ENCODE data around the gene PRPF6. TPM values are rescaled to one million over a fixed set of nuclear protein-coding genes. Genes with fewer than 3 reads are reported as not detected.
A peak's percentile ranks its signal among the peaks of the same experiment; 100 is the strongest.

Gene PRPF6
- total and polyA plus RNA-seq, 2 of the 13 experiments (the other 11 are each of a cell fraction or from before 2014, with no cell fraction given): 63.7 to 101 TPM

GRCh38 chr20:64024141-64024990, 43.4 kb downstream of the PRPF6 start (continued):
- TF ChIP-seq ZNF276 (CRISPR knock-in tag; IDR thresholded peaks at IDR 0.05; ENCODE audit: low read depth): peak; percentile 91
- TF ChIP-seq STAT5B (CRISPR knock-in tag; IDR thresholded peaks at IDR 0.05): no peak
- peak; percentile 49 for TF ChIP-seq ZNF614 (CRISPR knock-in tag; IDR thresholded peaks at IDR 0.05; ENCODE audit: borderline replicate concordance)
- no peak; the same call in 1 of the 2 replicates for TF ChIP-seq SMAD1 (CRISPR knock-in tag; IDR thresholded peaks at IDR 0.05; ENCODE audit: borderline replicate concordance, low read depth)
- no peak for TF ChIP-seq NR2F1 (CRISPR knock-in tag; IDR thresholded peaks at IDR 0.05)
- peak; percentile 59; the same call in 1 of the 2 replicates for TF ChIP-seq ZNF451 (CRISPR knock-in tag; IDR thresholded peaks at IDR 0.05)
- peak; percentile 41 for TF ChIP-seq ETV5 (CRISPR knock-in tag; IDR thresholded peaks at IDR 0.05; ENCODE audit: borderline replicate concordance)
- TF ChIP-seq GATA4 (IDR thresholded peaks at IDR 0.05; ENCODE audit: borderline replicate concordance, low read depth): peak; percentile 70; the same call in 1 of the 2 replicates
- TF ChIP-seq BRF2 (CRISPR knock-in tag; IDR thresholded peaks at IDR 0.05): peak; percentile 73; the same call in 1 of the 2 replicates
- TF ChIP-seq TCF7 (IDR thresholded peaks at IDR 0.05; ENCODE audit: low read depth): peak; percentile 90
- TF ChIP-seq ZNF709 (CRISPR knock-in tag; IDR thresholded peaks at IDR 0.05): no peak
- no peak for TF ChIP-seq ISX (CRISPR knock-in tag; conservative IDR thresholded peaks at IDR 0.05)
- TF ChIP-seq, protein P1, sequence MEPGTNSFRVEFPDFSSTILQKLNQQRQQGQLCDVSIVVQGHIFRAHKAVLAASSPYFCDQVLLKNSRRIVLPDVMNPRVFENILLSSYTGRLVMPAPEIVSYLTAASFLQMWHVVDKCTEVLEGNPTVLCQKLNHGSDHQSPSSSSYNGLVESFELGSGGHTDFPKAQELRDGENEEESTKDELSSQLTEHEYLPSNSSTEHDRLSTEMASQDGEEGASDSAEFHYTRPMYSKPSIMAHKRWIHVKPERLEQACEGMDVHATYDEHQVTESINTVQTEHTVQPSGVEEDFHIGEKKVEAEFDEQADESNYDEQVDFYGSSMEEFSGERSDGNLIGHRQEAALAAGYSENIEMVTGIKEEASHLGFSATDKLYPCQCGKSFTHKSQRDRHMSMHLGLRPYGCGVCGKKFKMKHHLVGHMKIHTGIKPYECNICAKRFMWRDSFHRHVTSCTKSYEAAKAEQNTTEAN (CRISPR knock-in tag; conservative IDR thresholded peaks at IDR 0.05): peak; percentile 85
- TF ChIP-seq NR2F2 (IDR thresholded peaks at IDR 0.05; ENCODE audit: borderline replicate concordance, low read depth): 0 out of 2 replicates have a peak, but pooled peaks have one; percentile 73
- peak; percentile 77 for TF ChIP-seq FOXA3 (CRISPR knock-in tag; IDR thresholded peaks at IDR 0.05)
- peak; percentile 64; the same call in 1 of the 2 replicates for TF ChIP-seq ZNF644 (CRISPR knock-in tag; IDR thresholded peaks at IDR 0.05; ENCODE audit: low read depth)
- TF ChIP-seq ZBTB10 (CRISPR knock-in tag; IDR thresholded peaks at IDR 0.05; ENCODE audit: borderline replicate concordance): peak; percentile 92
- no peak for TF ChIP-seq DZIP1 (CRISPR knock-in tag; IDR thresholded peaks at IDR 0.05)
- no peak for TF ChIP-seq RORA (CRISPR knock-in tag; IDR thresholded peaks at IDR 0.05)

Measured in HepG2 (cell line).